Measurements from ENCODE around the gene ATP2C1.
"Not testable (repeated sequence)": the region's sequence is repeated elsewhere in the genome, so short reads cannot be mapped to it uniquely, and the experiment has no call there.

ATP2C1 gene

GRCh38 chr3:130893376-130894129, at the start of gene ATP2C1:
ATP2C1 (plus strand) TSS chr3:130894084; CDS start chr3:130894770, 686 bp downstream.
- DNase-seq, result peak; percentile 94 to 98 (median 95)

GRCh38 chr3:130844462-130844861, 49.4 kb upstream of the ATP2C1 start:
- no peak for DNase-seq

- DNase-seq, result no peak
Observed at GRCh38 chr3:130846181-130846580, 47.7 kb upstream of the ATP2C1 start.

GRCh38 chr3:130849091-130849552, 44.8 kb upstream of the ATP2C1 start:
- DNase-seq, result peak; percentile 58 to 86 (median 74)

GRCh38 chr3:130850044-130850797, 43.7 kb upstream of the ATP2C1 start:
- DNase-seq, result peak; percentile 8 to 71 (median 23)

- peak in 1 of 3 experiments; percentile 49 for DNase-seq
Observed at GRCh38 chr3:130850843-130851242, 43.0 kb upstream of the ATP2C1 start.

GRCh38 chr3:130851277-130851676, 42.6 kb upstream of the ATP2C1 start:
- peak in 1 of 3 experiments; percentile 32 for DNase-seq

GRCh38 chr3:130853581-130853980, 40.3 kb upstream of the ATP2C1 start:
- DNase-seq, result no peak

GRCh38 chr3:130854208-130854864, 39.5 kb upstream of the ATP2C1 start:
- DNase-seq, result no peak

GRCh38 chr3:130857336-130858026, 36.4 kb upstream of the ATP2C1 start:
- DNase-seq, result no peak

GRCh38 chr3:130862130-130862529, 31.8 kb upstream of the ATP2C1 start:
- not testable (repeated sequence) for DNase-seq

GRCh38 chr3:130865489-130865888, 28.4 kb upstream of the ATP2C1 start:
- DNase-seq, result no peak

GRCh38 chr3:130866327-130866726, 27.6 kb upstream of the ATP2C1 start:
- DNase-seq, result no peak

GRCh38 chr3:130870423-130870822, 23.5 kb upstream of the ATP2C1 start:
- no peak for DNase-seq

- DNase-seq, result no peak
Observed at GRCh38 chr3:130876594-130876993, 17.3 kb upstream of the ATP2C1 start.

- no peak for DNase-seq
Observed at GRCh38 chr3:130878464-130878863, 15.4 kb upstream of the ATP2C1 start.

GRCh38 chr3:130889416-130889946, 4.4 kb upstream of the ATP2C1 start:
- no peak for DNase-seq

GRCh38 chr3:130892759-130893375, 1.0 kb upstream of the ATP2C1 start:
- DNase-seq, result peak; percentile 87 to 92 (median 90)

- peak; percentile 52 to 81 (median 64) for DNase-seq
Observed at GRCh38 chr3:130894130-130894985, 474 bp downstream of the ATP2C1 start.

GRCh38 chr3:130894986-130895280, 1.0 kb downstream of the ATP2C1 start:
- no peak for DNase-seq
